Dendritic cell treated with granulocyte-macrophage colony-stimulating factor and Interleukin-4, amounts not matched to agents 40 ng/mL and 50 ng/mL, for 4 days (primary cell): ENCODE results near the gene SERPINA6.
"Not testable (repeated sequence)": the region's sequence is repeated elsewhere in the genome, so short reads cannot be mapped to it uniquely, and the experiment has no call there.

Source experiments
- H3K27ac Mint-ChIP-seq: one replicate; pipeline ENCODE4 v1.8.0; 2022; ENCODE audit warnings: mild to moderate bottlenecking, mixed read lengths
- H3K27me3 Mint-ChIP-seq: one replicate; pipeline ENCODE4 v1.8.0; 2022; ENCODE audit warnings: mild to moderate bottlenecking, mixed read lengths
- H3K36me3 Mint-ChIP-seq: one replicate; pipeline ENCODE4 v1.8.0; 2022; ENCODE audit warnings: low read depth, mixed read lengths
- H3K4me1 Mint-ChIP-seq: one replicate; pipeline ENCODE4 v1.8.0; 2022; ENCODE audit warnings: low read depth, mixed read lengths
- H3K4me3 Mint-ChIP-seq: one replicate; pipeline ENCODE4 v1.8.0; 2022; ENCODE audit warnings: mild to moderate bottlenecking, moderate library complexity, mixed read lengths
- H3K9me3 Mint-ChIP-seq: one replicate; pipeline ENCODE4 v1.8.0; 2022; ENCODE audit warnings: mixed read lengths
- intact Hi-C: fragments of 100-400 bp; cut with micrococcal nuclease; formaldehyde crosslinking; loops from one replicate; pipeline ENCODE4 v1.15.0; 2022

Gene SERPINA6

GRCh38 chr14:94322648-94323570 lies at the start of gene SERPINA6:
TSS of gene SERPINA6 (minus strand) at chr14:94323336. CDS start at chr14:94314648, 8,688 bp downstream.
- Mint-ChIP-seq H3K9me3 (no peaks in the 10 kb centered on the region), H3K27me3 (peaks cover 11% of the 10 kb centered on the region), H3K27ac (no peak within 1 kb of the TSS), H3K36me3 (no peaks in the 10 kb centered on the region), H3K4me3 (no peak within 1 kb of the TSS), H3K4me1 (no peaks in the 10 kb centered on the region)
- intact Hi-C loops, result no loop called here

- peaks cover 4% of the 10 kb centered on the region for H3K36me3 Mint-ChIP-seq
- no peaks in the 10 kb centered on the region for H3K9me3 Mint-ChIP-seq
- no peak overlapping the region for H3K4me3 Mint-ChIP-seq
- peak overlapping the region; percentile 19 for H3K27ac Mint-ChIP-seq
- peaks cover 4% of the 10 kb centered on the region for H3K27me3 Mint-ChIP-seq
- peaks cover 45% of the 10 kb centered on the region for H3K4me1 Mint-ChIP-seq
- intact Hi-C loops, result no loop called here
These were observed 49.0 kb upstream of the SERPINA6 start for GRCh38 chr14:94372021-94372605.

- Mint-ChIP-seq H3K4me1 (peaks cover 46% of the 10 kb centered on the region), H3K9me3 (no peaks in the 10 kb centered on the region), H3K4me3 (no peak overlapping the region), H3K27ac (peak overlapping the region; percentile 2), H3K27me3 (peaks cover 4% of the 10 kb centered on the region), H3K36me3 (no peaks in the 10 kb centered on the region)
- intact Hi-C loops, result no loop called here
These were observed 47.4 kb upstream of the SERPINA6 start for GRCh38 chr14:94370524-94370910.

GRCh38 chr14:94369766-94370523 lies 46.8 kb upstream of the SERPINA6 start:
- H3K9me3 Mint-ChIP-seq, intact Hi-C loops, H3K4me3 Mint-ChIP-seq, H3K36me3 Mint-ChIP-seq, H3K27me3 Mint-ChIP-seq, H3K27ac Mint-ChIP-seq: not testable (repeated sequence)
- peaks cover 40% of the 10 kb centered on the region for H3K4me1 Mint-ChIP-seq

GRCh38 chr14:94368956-94369355 lies 45.8 kb upstream of the SERPINA6 start:
- Mint-ChIP-seq H3K27me3 (peaks cover 4% of the 10 kb centered on the region), H3K4me3 (no peak overlapping the region), H3K4me1 (peaks cover 30% of the 10 kb centered on the region), H3K27ac (peak overlapping the region; percentile 79), H3K36me3 (no peaks in the 10 kb centered on the region), H3K9me3 (no peaks in the 10 kb centered on the region)
- intact Hi-C loops, result no loop called here

GRCh38 chr14:94368243-94368590 lies 45.1 kb upstream of the SERPINA6 start:
- Mint-ChIP-seq H3K27ac (peak overlapping the region; percentile 79), H3K27me3 (peaks cover 4% of the 10 kb centered on the region), H3K9me3 (no peaks in the 10 kb centered on the region), H3K4me1 (peaks cover 28% of the 10 kb centered on the region), H3K4me3 (no peak overlapping the region), H3K36me3 (no peaks in the 10 kb centered on the region)
- intact Hi-C loops, result no loop called here

- Mint-ChIP-seq H3K27me3 (peaks cover 4% of the 10 kb centered on the region), H3K9me3 (no peaks in the 10 kb centered on the region), H3K27ac (peak overlapping the region; percentile 79), H3K4me3 (no peak overlapping the region), H3K36me3 (no peaks in the 10 kb centered on the region), H3K4me1 (peaks cover 33% of the 10 kb centered on the region)
- intact Hi-C loops, result no loop called here
These were observed 44.5 kb upstream of the SERPINA6 start for GRCh38 chr14:94367347-94368242.

GRCh38 chr14:94366146-94366915 lies 43.2 kb upstream of the SERPINA6 start, which contains the start of gene SERPINA2:
TSS of gene SERPINA2 (minus strand) at chr14:94366698.
- H3K27ac Mint-ChIP-seq, result peak within 1 kb of the TSS; percentile 79
- H3K27me3 Mint-ChIP-seq, result no peaks in the 10 kb centered on the region
- no peaks in the 10 kb centered on the region for H3K9me3 Mint-ChIP-seq
- no peak within 1 kb of the TSS for H3K4me3 Mint-ChIP-seq
- intact Hi-C loops, result no loop called here
- H3K36me3 Mint-ChIP-seq, result no peaks in the 10 kb centered on the region
- peaks cover 35% of the 10 kb centered on the region for H3K4me1 Mint-ChIP-seq

- no peaks in the 10 kb centered on the region for H3K27me3 Mint-ChIP-seq
- H3K4me1 Mint-ChIP-seq, result peaks cover 31% of the 10 kb centered on the region
- H3K27ac Mint-ChIP-seq, result no peak overlapping the region
- H3K9me3 Mint-ChIP-seq, result no peaks in the 10 kb centered on the region
- H3K36me3 Mint-ChIP-seq, result no peaks in the 10 kb centered on the region
- H3K4me3 Mint-ChIP-seq, result no peak overlapping the region
- intact Hi-C loops, result no loop called here
These were observed 42.5 kb upstream of the SERPINA6 start for GRCh38 chr14:94365624-94366023.

- H3K4me3 Mint-ChIP-seq, result no peak overlapping the region
- no peaks in the 10 kb centered on the region for H3K27me3 Mint-ChIP-seq
- H3K36me3 Mint-ChIP-seq, result no peaks in the 10 kb centered on the region
- intact Hi-C loops, result loop anchor here (1.0 kb wide), 1 partner anchor 14 kb away; no protein-coding TSS in a partner anchor
- H3K4me1 Mint-ChIP-seq, result peaks cover 30% of the 10 kb centered on the region
- H3K9me3 Mint-ChIP-seq, result no peaks in the 10 kb centered on the region
- no peak overlapping the region for H3K27ac Mint-ChIP-seq
These were observed 41.8 kb upstream of the SERPINA6 start for GRCh38 chr14:94364964-94365363.

- Mint-ChIP-seq H3K27me3 (no peaks in the 10 kb centered on the region), H3K4me1 (peaks cover 28% of the 10 kb centered on the region), H3K9me3 (no peaks in the 10 kb centered on the region), H3K36me3 (no peaks in the 10 kb centered on the region), H3K4me3 (no peak overlapping the region), H3K27ac (peak overlapping the region; percentile 2)
- intact Hi-C loops, result loop anchor here (1.0 kb wide), 1 partner anchor 15 kb away; no protein-coding TSS in a partner anchor
These were observed 40.9 kb upstream of the SERPINA6 start for GRCh38 chr14:94364037-94364436.

- Mint-ChIP-seq H3K4me3 (no peak overlapping the region), H3K36me3 (no peaks in the 10 kb centered on the region), H3K4me1 (peaks cover 20% of the 10 kb centered on the region), H3K9me3 (no peaks in the 10 kb centered on the region), H3K27me3 (no peaks in the 10 kb centered on the region), H3K27ac (peak overlapping the region; percentile 1)
- intact Hi-C loops, result no loop called here
These were observed 40.1 kb upstream of the SERPINA6 start for GRCh38 chr14:94363151-94363624.
